ENCODE results near the gene COL12A1.

Gene COL12A1

DNA sequence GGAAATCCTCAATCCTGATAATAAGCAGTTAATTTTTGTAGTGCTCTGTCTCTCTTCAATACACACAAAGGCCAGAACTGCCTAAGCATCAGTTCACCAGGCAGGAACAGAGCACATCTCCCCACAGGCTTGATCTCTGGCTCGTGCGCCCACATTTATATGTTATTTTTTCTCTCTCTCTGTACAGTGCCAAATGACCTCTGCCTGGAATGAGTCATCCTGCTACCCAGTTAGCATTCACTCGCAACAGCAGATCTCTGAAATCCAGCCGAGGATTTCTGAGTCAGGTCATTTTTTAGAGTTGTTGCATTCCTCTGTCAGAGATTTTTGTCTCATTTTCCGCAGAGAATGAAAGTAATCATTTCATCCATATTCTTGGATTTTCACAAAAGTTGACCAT lies 107.1 kb downstream of the COL12A1 start:
- no peak for DNase-seq (ENCODE audit: low read depth in 2 of 2)

DNA sequence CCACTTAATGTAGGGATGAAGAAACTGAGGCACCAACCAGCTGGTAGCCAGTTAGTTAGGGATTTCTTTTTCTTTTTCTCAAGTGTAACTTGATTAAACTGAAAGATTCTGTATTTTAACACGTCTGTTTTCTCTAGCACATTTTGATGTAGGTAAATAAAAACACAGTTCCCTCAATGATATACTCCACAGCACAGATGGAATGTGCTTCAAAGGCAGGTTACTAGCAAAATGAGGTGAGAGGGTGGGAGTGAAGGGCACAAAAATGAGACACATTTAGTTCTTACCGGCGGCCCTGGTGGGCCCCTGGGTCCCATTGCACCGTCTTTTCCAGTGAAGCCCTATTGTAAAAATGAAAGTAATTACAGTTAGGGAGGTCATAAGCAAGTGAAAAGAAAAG lies 108.9 kb downstream of the COL12A1 start:
- no peak for DNase-seq (ENCODE audit: low read depth in 2 of 2)

DNA sequence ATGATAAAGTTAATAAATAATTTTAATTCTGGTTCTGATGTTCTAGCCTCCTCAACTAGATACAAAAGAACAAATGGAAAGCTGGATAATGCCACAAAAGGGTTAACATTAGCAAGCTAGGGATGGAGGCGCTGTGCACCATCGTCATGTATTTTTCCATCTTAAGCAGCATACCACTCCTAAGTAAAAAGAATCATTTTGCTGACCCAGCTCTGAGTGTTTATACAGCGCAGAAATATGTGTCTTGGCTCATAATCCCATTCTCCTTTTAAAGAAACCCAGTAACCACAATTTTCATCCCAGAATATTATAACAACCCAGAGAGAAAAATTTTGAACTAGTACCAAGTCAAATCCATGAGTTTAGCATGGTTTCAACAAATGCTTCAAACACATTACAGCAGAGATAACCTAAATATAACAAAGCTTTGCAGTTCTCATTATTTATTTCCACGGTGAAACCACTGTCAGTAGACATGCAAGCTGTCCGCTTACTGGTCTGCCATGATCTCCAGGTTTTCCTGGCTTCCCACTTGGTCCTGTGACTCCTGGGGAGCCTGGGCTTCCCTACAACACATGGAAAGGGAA lies 111.1 kb downstream of the COL12A1 start:
- DNase-seq (ENCODE audit: low read depth in 2 of 2) = no peak

DNA sequence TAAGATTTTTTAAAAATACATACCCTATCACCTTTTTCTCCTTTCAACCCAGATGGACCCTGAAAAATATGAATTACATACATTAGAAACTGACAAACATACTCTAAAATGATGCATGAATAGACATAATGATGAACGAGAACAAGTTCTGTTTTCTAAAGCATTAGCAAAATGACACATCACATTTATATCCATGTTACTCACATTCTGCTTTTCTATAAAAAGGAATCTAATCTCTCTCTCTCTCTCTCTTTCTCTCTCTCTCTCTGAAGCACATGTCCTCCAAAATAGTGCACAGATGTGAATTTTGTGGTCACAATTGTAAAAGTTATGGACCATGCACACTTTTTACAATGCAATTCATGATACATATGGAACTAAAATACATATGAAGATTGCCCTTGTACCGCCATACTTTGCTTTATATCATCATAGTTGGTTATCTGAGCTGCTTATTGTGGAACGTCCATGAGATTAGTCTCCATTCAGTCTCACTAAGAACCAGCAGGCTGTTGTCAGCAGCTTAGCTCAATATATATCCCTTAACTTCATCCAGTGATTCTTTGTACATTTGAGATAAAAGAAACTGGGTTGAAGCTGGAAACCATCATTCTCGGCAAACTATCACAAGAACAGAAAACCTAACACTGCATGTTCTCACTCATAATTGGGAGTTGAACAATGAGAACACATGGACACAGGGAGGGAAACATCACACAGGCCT lies 114.2 kb downstream of the COL12A1 start:
- DNase-seq (ENCODE audit: low read depth in 2 of 2) = no peak

DNA sequence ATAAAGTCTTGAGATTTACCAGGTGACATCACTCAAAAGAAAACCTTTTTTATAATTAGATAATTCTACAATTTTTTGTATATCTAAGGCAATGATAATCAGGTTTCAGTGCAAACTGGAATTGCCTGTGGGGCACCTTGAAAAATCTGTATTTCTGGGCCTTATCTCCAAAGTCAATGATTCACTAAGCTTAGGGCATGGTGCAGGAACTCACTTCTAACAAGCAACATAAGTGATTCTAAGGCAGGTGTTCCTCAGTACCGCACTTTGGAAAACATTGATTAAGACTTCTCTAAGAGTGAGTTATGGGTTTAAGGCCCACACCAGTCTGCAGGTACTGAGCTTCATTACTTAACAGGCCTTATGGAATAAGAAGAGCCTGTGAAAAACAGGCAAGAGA lies 115.3 kb downstream of the COL12A1 start:
- no peak for DNase-seq (ENCODE audit: low read depth in 2 of 2)

DNA sequence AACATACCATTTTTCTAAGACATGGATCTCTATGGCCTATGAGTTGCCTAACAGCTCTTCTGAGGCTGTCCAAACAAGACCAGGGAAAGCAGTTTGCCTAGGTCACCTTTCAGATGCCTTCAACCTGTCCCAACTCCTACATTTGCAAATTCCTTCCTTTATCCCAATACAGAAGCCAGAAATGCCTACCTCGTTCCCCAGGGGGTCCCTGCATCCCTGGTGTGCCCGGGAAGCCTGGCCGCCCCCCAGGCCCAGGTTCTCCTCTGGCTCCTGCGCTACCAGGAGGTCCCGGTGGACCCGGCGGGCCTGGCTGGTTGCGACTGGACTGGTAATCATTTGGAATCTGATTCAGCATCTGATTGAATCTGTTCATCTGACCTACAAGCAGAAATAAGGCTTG lies 115.9 kb downstream of the COL12A1 start:
- DNase-seq (ENCODE audit: low read depth in 2 of 2) = no peak

DNA sequence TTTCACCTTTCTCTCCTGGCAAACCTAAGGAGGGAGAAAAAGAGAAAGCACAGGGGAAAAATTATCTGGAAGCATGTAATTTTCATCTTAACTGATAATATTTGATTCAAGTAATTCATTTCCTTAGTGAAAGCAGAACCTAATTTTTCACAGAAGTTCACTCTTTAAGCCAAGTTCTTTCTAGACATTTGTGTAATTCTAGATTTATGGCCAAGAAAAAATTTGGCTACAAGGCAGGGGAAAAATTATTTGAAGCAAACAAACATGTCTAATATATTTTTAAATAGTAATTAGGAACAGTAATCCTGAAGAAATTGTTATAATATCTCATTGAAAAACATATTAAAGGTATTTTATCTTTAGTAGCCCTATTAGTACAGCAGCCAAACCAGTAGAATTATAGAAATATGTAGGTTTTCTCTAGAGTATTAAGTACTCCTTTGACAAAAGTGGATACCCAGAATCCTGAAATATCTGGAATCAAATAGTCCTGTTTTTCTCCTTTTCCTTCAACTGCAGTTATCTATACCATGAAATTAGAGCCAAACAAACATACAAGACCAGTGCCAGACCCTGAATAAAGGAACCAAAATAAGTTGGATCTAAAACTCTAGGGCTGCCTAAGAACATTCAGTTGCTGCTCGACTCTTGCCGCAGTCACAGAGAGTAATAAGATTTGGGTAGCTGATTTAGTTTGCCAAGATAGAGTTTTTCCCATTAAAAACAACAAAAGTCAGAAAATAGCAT lies 116.5 kb downstream of the COL12A1 start:
- no peak for DNase-seq (ENCODE audit: low read depth in 2 of 2)

DNA sequence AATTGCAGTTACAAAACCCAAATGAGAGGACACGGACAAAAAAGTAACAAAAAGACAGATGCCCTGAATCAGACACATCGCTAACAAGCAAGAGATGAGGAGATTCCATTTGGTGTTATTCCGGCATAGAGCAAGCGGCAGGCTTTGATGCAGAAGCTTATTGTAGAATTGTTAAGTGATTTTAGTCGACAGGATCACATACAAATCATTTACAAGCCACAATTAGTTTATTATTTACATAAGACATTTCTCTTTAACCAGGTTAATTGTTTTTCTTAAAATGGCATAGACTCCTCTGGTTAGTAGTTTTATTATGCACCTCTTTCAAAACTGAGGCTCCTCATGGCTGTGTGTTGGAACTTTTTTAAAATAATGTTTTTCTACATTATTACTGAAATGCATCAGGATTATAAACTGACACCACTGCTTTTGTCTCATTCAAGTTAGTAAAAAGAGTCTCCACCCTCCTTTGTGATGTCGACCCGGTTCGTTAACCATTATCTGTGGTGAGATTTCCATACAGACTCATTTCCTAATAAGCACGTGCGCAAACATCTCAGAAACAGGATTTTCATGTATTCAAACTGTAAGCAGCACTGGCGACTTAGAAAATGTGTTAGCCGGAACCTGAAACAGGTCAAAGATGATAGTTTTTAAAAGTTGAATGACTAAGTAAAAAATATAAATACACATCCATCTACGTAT lies 119.8 kb downstream of the COL12A1 start:
- no peak for DNase-seq (ENCODE audit: low read depth in 2 of 2)

DNA sequence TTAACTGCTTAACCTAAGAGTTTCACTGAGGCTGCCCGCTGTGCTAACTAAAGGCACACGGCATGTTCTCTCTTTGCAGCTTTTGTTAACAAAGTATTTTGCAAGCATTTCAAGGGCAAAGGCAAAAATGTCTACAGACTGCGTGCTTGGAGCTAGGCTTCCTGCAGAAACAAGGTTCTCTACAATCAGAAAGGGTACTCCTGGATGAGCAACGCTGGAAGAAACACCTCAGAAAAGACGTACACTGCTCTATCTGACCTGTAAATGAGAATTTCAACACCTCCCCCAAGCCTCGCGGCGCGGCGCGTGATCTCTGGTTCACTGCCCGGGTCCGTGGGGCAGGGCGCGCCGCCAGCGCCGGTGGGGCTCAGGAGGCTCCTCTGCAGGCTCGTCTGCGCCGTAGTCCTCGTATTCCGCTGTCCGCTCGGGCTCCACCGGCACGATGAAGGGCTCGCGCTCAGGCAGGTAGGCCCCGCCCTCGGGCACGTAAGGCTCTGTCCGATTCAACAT lies 120.9 kb downstream of the COL12A1 start:
- no peak for DNase-seq (ENCODE audit: low read depth in 2 of 2)

DNA sequence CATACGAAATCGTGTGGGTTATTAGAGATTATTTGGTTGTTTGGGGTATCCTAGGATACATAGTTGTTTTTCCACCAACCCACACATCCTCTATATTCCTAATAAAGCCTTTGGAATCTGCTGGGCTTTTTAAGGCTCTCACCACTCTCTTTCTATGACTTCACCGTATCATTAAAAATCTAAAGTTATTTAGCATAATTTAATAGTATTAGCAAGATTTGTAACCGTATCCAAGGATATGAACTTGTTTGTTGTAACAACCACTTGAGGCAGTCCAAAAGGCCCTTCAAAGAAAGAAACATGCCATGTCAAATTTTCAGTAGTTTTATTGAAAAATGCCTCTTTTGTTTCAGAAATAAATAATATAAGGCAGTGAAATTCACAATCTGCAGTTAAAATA lies 121.8 kb downstream of the COL12A1 start:
- DNase-seq (ENCODE audit: low read depth in 2 of 2) = no peak

DNA sequence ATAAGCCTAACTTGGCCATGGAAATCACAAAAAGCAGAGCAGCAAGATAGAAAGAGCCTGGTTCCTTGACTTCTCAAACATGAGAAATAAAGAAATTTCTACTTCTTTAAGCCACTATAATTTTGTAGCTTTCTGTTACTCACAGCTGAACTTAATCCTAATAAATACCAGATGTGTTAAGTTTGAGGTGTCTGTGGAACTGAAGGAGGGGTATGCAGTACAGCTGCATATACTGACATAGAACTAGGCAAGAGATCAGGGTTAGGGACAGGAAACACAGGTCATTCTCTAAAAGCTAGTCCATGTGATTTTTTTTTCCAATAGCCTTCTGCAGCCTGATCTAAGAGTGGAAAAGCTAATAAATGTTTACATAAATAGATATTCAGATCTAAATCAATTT lies 123.9 kb downstream of the COL12A1 start:
- DNase-seq (ENCODE audit: low read depth in 2 of 2) = no peak

DNA sequence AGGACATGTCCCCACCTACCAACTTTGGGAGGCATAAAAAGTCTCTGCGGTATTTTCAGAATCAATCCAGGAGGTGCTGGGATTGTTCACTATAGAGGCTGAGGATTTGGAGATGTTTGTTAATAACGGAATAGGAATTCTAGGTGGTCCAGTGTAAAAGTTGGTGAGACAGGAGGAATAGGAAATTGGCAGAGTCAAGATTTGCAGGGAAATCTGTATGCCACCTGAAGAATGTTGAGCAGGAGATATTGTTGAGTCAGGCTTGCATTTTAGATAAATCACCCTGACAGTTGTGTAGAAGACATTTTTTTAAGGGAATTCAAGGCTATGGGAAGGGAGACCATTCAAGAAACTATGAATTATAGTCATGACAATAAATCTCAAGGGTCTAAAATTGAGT lies 124.8 kb downstream of the COL12A1 start:
- no peak for DNase-seq (ENCODE audit: low read depth in 2 of 2)

DNA sequence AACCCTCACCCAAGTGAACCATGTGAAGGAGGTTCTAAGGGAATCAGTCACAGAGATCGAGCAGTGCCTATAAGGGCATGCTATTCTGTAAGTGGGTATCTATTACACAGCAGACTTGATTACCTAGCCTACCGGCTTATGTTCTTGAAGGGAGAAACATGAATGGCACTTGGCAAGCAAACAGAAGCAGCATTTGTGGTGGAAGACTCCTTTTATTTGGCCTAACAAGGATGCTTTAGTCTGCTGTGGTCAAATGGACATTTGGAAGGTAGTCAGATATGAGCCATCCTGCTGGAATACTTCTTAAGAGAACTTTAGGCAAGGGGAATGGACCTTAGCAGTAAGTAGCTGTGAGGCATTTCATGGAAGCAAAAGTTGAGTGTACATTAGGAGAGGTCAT lies 126.3 kb downstream of the COL12A1 start:
- no peak for DNase-seq (ENCODE audit: low read depth in 2 of 2)

DNA sequence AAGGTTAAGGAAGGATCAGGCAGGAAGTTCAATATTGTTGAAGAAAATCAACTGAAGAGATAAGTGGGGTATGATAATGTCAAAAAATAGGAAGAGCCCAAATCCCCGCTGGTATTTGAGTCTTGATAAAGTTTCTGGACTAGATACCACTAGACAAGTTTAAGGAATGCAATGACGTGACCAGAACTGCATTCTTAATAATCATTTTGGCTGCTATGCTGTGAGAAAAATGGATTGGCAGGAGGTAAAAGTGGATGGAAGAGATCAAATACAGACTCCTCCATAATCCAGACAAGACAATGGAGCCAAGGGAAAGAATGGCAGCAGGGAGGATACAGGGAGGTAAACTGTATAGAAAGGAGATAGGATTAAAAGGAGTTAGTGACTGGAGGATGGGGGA lies 128.2 kb downstream of the COL12A1 start:
- no peak for DNase-seq (ENCODE audit: low read depth in 2 of 2)

DNA sequence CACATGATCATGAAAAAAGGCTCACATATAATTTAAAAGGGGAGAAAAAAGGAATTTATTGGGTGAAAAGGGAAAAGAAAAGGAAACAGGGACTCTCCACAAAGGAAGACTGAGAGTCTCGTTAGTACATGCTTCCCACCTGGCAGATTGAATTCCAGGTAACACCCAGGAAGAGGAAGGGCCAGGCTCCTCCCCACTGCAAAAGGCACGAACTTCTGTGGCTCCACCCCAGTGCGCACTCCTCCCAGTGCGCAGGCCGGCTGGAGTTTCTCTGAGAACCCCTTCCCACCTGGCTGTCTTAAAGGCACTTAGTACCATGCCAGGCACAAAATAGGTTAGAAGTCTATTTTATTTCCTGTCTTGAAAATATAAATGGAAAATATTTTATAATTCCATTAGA lies 129.8 kb downstream of the COL12A1 start:
- no peak for DNase-seq (ENCODE audit: low read depth in 2 of 2)

DNA sequence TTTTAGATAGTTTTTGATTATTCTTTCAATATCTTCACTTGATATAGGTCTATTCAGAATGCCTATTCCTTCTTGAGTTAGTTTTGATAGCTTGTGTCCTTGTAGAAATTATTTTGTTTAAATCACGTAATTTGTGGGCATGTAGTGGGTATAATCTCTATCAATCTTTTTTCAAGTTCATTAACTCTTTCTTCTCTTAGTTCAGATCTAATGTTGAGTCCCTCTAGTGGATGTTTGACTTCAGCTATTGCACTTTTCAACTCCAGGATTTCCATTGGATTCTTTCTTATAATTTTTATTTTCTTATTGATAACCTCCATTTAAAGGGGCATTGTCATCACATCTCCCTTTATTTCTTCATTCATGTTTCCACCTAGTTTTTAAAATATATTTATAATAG lies 135.6 kb downstream of the COL12A1 start:
- DNase-seq (ENCODE audit: low read depth in 2 of 2) = no peak

DNA sequence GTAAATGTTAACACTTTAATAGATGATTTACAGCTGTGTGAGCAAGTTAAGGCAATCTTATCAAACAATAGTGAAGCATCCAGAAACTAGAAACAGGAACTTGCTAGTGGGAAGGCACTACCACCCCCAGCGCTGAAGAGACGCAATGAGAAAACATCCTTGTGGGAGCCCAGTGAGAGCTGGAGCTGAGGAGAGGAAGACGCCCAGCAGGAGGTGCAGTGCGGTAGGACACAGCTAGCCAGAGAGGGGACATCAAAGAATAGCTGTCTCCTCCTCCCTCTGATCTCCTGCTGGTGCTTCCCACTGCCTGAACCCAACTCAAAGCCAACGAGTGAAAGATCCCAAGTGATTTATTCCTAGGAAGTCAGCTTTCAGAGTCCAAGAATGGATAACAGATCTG lies 140.3 kb downstream of the COL12A1 start:
- DNase-seq (ENCODE audit: low read depth in 2 of 2) = no peak

DNA sequence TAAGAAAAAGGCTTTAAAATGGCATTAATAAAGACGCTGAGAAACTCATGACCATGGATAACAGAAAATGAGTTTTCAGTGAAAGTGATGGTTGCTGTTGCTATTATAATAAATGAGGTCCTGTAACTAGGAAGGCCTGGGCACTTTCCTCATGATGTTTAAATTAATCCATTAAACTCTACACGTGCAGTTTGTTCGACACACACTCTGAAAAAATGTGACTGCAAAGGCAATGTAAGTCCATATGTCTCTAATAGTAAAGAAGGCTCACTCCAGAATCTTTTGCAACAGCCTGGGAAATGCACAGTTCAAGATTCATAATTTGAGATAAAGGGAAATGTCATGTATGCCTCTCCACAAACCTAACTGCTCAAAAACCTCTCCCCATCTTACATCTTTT lies 153.4 kb downstream of the COL12A1 start:
- no peak for DNase-seq (ENCODE audit: low read depth in 2 of 2)

DNA sequence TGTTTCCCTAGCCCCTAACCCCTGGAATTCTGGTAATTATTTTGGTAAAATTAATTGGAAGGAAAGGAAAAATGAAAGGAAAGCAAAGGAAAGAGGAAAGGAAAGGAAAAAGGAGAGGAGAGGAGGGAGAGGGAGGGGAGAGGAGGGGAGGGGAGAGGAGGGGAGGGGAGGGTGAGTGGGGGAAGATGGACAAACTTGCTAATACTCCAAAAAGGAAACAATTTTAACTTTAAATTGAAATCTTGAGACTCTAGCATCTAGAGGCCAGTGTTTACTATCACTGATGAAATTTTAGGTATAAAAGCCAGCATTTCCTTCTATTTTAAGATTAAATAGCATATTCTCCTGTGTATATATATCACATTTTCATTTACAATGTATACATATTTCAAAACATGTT lies 156.5 kb downstream of the COL12A1 start:
- no peak for DNase-seq (ENCODE audit: low read depth in 2 of 2)

DNA sequence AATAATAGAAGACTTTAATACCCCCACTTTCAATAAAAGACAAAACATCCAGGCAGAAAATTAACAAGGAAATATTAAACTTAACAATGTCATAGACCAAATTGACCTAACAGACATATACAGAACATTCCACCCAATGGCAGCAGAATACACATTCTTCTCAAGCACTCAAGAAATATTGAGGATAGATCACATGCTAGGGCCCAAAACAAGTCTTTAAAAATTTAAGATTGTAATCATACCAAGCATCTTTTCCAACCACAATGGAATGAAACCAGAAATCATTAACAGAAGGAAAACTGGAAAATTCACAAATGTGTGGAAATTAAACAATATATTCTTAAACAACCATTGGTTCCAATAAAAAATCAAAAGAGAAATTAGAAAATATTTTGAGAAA lies 161.0 kb downstream of the COL12A1 start:
- DNase-seq (ENCODE audit: low read depth in 2 of 2) = no peak

DNA sequence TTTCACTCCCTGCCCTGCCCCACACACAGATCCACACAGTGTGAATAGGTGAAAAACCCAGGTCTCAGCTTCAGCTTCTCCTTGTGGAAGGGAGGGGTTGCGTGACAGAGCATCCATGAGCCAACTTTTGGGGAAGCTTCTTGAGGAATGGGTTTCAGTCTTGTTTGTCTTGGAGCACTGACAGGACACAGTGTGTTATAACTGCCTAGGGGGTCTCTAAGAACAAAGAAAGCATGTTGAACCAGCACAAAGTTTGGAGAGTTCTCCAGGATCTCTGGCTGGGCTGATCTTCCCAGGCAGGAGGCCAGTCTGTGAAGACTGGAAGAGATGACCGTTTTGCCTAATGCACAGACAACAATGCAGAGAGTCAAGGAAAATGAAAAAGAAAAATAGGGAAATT lies 164.5 kb downstream of the COL12A1 start:
- no peak for DNase-seq (ENCODE audit: low read depth in 2 of 2)

Measured in stimulated activated CD8-positive, alpha-beta memory T cell treated with anti-CD3 and anti-CD28 coated beads, Interleukin-7, amount 100 ng/mL, for 4 hours (primary cell).